ENCODE data around the gene AP3S2. TPM values are rescaled to one million over a fixed set of nuclear protein-coding genes. Genes with fewer than 3 reads are reported as not detected.

Gene AP3S2
- total and polyA plus RNA-seq, 2 of the 8 experiments (the other 6 are each of a cell fraction or from before 2014, with no cell fraction given): 19.2 to 45.4 TPM

DNA sequence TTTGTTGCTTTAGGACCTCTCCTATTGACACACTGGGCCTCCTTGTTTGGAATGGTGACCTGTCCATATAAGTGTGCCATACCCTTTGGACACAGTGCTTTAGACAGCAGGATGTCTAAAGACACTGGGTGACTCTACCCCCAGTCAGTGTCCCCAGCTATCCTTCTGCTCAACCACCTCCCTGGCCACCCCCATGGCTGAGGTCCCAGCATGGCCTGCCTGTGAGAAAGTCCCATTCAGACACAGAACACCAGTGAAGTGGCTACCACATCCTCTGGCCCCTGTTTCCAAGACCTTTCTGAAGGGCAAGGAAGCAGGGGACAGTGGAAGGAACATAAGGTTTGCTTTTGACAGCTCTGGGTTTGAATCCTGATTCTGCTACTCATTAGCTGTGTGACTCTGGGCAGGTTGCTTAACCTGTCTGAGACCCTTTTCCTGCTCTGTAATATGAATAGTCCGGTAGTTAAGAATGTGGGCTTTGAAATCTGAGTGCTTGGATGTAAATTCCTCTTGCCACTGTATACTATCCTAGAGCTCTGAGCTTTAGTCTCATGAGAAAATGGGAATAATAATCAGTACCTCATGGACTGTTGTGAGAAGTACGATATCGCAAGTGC lies 6.3 kb upstream of the AP3S2 start (continued):
- TF ChIP-seq CHD7 (IDR thresholded peaks at IDR 0.05; ENCODE audit: insufficient replicate concordance, low read length): no peak
- TF ChIP-seq SP1 (IDR thresholded peaks at IDR 0.05; ENCODE audit: low read depth, low read length): no peak
- TF ChIP-seq HDAC6 (IDR thresholded peaks at IDR 0.05; ENCODE audit: low read depth, low read length): no peak
- TF ChIP-seq BCL11A (IDR thresholded peaks at IDR 0.05; ENCODE audit: low read depth in 2 of 2, low read length in 2 of 2): no peak
- no peak for TF ChIP-seq FOSL1 (IDR thresholded peaks at IDR 0.05; ENCODE audit: insufficient read depth, low read depth, low read length)
- TF ChIP-seq CHD2 (IDR thresholded peaks at IDR 0.05; ENCODE audit: low read length): no peak
- no peak for TF ChIP-seq TAF7 (optimal IDR thresholded peaks at IDR 0.05; ENCODE audit: borderline replicate concordance, low read depth, low read length)
- no peak for TF ChIP-seq SP4 (IDR thresholded peaks at IDR 0.05; ENCODE audit: low read length)
- no peak for TF ChIP-seq NANOG (IDR thresholded peaks at IDR 0.05; ENCODE audit: insufficient read depth, low read depth, low read length, poor library complexity, severe bottlenecking)
- TF ChIP-seq, protein P1, sequence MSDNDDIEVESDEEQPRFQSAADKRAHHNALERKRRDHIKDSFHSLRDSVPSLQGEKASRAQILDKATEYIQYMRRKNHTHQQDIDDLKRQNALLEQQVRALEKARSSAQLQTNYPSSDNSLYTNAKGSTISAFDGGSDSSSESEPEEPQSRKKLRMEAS (IDR thresholded peaks at IDR 0.05): no peak
- TF ChIP-seq SIX5 (IDR thresholded peaks at IDR 0.05; ENCODE audit: low read depth, low read length): no peak
